Hindlimb muscle (tissue), 1 donor: ENCODE measurements around the gene TYROBP. TPM values are rescaled to one million over a fixed set of nuclear protein-coding genes. Genes with fewer than 3 reads are reported as not detected.
"Not testable (repeated sequence)": the region's sequence is repeated elsewhere in the genome, so short reads cannot be mapped to it uniquely, and the experiment has no call there.

Experiments
- DNase-seq: peaks from one replicate; pipeline ENCODE4 v3.0.0-alpha.2; 2013
- polyA plus RNA-seq: library from polyadenylated mRNA; unstranded; fragments of 120-200 nt; gene quantifications from one replicate; pipeline ENCODE4 v1.2.1, GENCODE V29; 2013; ENCODE audit not compliant: insufficient read length

The TYROBP gene
- polyA plus RNA-seq, 1 donor, result 25.8 TPM

DNA sequence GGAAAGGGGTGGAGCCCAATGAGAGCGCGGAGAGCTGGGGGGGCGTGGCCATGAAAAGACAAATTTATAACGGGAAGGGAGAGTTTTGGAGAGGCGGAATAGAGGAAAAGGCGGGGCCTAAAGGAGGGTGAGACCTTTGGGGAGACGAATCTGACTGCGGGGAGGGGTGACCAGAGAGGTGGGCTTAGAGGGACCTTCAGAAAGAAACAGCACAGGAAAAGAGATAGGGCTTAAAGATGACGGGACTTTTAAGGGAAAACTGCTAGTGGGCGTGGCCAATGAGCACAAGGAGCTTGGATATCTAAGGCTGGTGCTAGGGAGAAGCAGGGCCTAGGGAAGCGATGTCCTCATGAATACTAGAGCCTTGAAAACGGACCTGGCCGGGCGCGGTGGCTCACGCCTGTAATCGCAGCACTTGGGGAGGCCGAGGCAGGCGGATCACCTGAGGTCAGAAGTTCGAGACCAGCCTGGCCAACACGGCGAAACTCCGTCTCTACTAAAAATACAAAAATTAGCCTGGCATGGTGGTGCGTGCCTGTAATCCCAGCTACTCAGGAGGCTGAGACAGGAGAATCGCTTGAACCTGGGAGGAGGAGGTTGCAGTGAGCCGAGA, 37.9 kb downstream of the TYROBP start:
- not testable (repeated sequence) for DNase-seq

GRCh38 chr19:35869327-35870123, 38.6 kb downstream of the TYROBP start:
- DNase-seq, result no peak

- DNase-seq, result no peak
Measured at GRCh38 chr19:35868823-35869326, 39.2 kb downstream of the TYROBP start.

DNA sequence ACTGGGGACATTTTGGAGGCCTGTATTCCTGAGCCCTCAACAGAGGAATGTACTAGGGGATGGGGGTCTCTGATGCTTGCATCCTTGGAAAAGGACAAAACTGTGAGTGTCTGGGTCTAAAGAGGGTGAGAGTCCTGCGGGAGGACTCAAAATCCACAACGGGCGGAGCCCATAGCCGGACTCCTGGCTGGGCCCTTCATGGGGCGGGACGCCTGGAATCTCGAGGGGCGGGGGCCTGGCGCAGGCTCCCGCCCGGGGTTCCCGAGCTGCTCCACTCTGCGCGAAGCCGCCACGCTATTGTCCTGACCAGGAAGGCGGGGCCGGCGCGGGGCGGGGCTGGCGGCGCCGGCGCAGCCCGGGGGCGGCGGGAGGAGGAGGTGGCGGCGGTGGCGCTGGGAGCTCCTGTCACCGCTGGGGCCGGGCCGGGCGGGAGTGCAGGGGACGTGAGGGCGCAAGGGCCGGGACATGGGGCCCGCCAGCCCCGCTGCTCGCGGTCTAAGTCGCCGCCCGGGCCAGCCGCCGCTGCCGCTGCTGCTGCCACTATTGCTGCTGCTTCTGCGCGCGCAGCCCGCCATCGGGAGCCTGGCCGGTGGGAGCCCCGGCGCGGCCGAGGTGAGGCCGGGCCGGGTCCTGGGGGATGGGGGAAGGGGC, 39.8 kb downstream of the TYROBP start, which contains the start of gene APLP1:
TSS of gene APLP1 (plus strand) at position 403 of the 651 bp plus-strand sequence. CDS start at position 466, 63 bp downstream.
- DNase-seq, result peak; percentile 68

GRCh38 chr19:35863018-35863417, 45.1 kb downstream of the TYROBP start:
- DNase-seq, result no peak

GRCh38 chr19:35862528-35862927, 45.6 kb downstream of the TYROBP start:
- DNase-seq, result no peak

DNA sequence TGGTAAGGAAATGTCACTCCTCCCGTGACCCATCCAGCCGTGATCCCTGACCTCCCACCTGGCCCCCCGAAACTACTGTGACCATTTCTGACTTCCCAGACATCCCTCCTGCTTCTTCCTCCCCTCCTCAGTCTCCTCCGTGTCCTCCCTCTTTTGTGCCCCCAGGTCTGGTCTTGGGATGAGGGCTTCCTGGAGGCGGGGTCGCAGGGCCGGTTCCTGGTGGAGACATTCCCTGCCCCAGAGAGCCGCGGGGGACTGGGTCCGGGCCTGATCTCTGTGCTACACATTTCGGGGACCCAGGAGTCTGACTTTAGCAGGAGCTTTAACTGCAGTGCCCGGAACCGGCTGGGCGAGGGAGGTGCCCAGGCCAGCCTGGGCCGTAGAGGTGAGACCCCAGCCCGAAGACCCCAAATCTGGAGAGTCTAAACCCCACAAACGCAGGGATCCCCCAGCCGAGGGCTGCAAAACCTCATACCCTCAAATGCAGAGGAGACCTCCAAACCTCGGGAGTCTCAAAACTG, 46.4 kb downstream of the TYROBP start:
- no peak for DNase-seq

DNA sequence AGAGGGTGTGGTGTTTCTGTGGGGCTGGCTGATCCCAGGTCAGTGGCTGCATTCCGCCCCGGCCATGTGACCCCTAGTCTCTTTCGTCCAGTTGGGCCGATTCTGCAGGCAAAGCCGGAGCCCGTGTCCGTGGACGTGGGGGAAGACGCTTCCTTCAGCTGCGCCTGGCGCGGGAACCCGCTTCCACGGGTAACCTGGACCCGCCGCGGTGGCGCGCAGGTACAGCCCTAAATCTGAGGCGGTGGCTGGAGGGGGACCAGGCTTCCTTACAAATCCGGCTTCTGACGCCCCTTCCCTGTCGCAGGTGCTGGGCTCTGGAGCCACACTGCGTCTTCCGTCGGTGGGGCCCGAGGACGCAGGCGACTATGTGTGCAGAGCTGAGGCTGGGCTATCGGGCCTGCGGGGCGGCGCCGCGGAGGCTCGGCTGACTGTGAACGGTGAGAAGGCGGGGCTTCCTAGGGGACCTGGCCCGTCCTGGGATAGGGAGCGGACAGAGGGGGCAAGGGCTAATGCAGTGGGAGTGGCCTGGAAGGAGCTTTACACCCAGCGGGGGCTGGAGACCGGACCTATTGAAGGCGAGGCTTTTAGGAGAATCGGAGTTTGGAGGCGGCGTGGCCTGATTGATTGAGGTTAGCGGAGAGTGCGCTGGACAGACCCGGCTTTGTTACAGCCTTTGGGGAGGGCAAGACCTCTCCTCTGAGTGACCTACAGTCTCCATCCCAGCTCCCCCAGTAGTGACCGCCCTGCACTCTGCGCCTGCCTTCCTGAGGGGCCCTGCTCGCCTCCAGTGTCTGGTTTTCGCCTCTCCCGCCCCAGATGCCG, 47.1 kb downstream of the TYROBP start:
- no peak for DNase-seq

- DNase-seq, result no peak
Measured at GRCh38 chr19:35860436-35860817, 47.7 kb downstream of the TYROBP start.

- no peak for DNase-seq
Measured at GRCh38 chr19:35859414-35859813, 48.7 kb downstream of the TYROBP start.

DNA sequence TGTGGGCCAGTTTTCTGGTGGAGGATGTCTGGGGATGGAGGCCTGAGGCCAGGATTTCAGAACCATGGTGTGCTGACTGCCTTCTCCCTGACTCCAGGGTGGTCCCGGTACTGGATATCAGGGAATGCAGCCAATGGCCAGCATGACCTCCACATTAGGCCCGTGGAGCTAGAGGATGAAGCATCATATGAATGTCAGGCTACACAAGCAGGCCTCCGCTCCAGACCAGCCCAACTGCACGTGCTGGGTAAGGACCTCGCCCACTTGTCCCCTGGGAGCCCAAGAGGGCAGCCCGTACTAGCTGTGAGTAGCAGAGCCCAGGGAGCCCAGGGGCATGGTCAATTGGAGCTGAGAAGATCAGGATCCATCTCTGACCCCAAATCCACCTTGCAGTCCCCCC, 49.8 kb downstream of the TYROBP start:
- no peak for DNase-seq

DNA sequence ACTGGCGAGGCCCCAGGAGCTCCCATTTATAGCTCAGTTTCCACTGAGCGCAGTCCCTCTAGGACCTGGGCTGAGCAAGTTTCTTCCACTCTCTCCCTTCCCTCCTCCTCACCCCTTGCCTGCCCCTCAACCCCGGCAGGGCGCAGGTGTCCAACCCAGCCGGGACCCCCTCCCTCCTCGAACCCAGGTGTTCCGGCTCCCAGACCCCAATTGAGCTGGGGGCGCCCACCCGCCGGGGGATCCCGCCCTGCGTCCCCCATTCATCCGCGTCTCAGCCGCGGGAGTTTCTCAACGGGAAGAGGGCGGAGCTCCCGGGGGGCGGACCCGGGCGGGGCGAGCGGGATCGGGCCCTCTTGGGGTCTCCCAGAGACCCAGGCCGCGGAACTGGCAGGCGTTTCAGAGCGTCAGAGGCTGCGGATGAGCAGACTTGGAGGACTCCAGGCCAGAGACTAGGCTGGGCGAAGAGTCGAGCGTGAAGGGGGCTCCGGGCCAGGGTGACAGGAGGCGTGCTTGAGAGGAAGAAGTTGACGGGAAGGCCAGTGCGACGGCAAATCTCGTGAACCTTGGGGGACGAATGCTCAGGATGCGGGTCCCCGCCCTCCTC, 51.4 kb downstream of the TYROBP start, which contains the start of gene KIRREL2:
TSS of gene KIRREL2 (plus strand) at position 366 of the 604 bp plus-strand sequence. CDS start at position 575, 209 bp downstream.
- no peak for DNase-seq

Other genes starting within 250 kb of the TYROBP start
- gene UPK1A, start 241.8 kb downstream of the TYROBP start, polyA plus RNA-seq, result 0.32 TPM
- gene ZBTB32, start 203.7 kb downstream of the TYROBP start, polyA plus RNA-seq, result 0.15 TPM
- 24.6 TPM for gene KMT2B, start 190.3 kb downstream of the TYROBP start, polyA plus RNA-seq
- gene IGFLR1, start 165.8 kb downstream of the TYROBP start, polyA plus RNA-seq, result 6.2 TPM
- gene U2AF1L4, start 162.9 kb downstream of the TYROBP start, polyA plus RNA-seq, result 18.2 TPM
- 31.7 TPM for gene PSENEN, start 162.6 kb downstream of the TYROBP start, polyA plus RNA-seq
- 8.9 TPM for gene LIN37, start 159.7 kb downstream of the TYROBP start, polyA plus RNA-seq
- 816 TPM for gene HSPB6, start 151.3 kb downstream of the TYROBP start, polyA plus RNA-seq
- gene PROSER3, start 150.1 kb downstream of the TYROBP start, polyA plus RNA-seq, result 16.3 TPM
- gene ARHGAP33, start 132.7 kb downstream of the TYROBP start, polyA plus RNA-seq, result 19.9 TPM
- 0.12 TPM for gene PRODH2, start 95.5 kb downstream of the TYROBP start, polyA plus RNA-seq
- gene NPHS1, start 55.8 kb downstream of the TYROBP start, polyA plus RNA-seq, result 0.71 TPM
- gene KIRREL2, start 51.4 kb downstream of the TYROBP start, polyA plus RNA-seq, result 0.31 TPM
- gene APLP1, start 39.7 kb downstream of the TYROBP start, polyA plus RNA-seq, result 6.2 TPM
- 2.1 TPM for gene NFKBID, start 7.8 kb downstream of the TYROBP start, polyA plus RNA-seq
- gene HCST, start 5.8 kb downstream of the TYROBP start, polyA plus RNA-seq, result 8.3 TPM
- gene LRFN3, start 28.1 kb upstream of the TYROBP start, polyA plus RNA-seq, result 8.6 TPM
- 15.9 TPM for gene SDHAF1, start 86.9 kb upstream of the TYROBP start, polyA plus RNA-seq
- gene SYNE4, start 100.5 kb upstream of the TYROBP start, polyA plus RNA-seq, result 0.27 TPM
- gene ALKBH6, start 105.9 kb upstream of the TYROBP start, polyA plus RNA-seq, result 10.9 TPM
- gene CLIP3, start 124.6 kb upstream of the TYROBP start, polyA plus RNA-seq, result 19.3 TPM
- gene THAP8, start 146.0 kb upstream of the TYROBP start, polyA plus RNA-seq, result 11.2 TPM
- gene WDR62, start 146.6 kb upstream of the TYROBP start, polyA plus RNA-seq, result 3.1 TPM
- not detected for gene OVOL3, start 202.8 kb upstream of the TYROBP start, polyA plus RNA-seq
- gene POLR2I, start 206.6 kb upstream of the TYROBP start, polyA plus RNA-seq, result 55.2 TPM
- 93.2 TPM for gene TBCB, start 207.2 kb upstream of the TYROBP start, polyA plus RNA-seq
- gene CAPNS1, start 231.8 kb upstream of the TYROBP start, polyA plus RNA-seq, result 542 TPM
- gene COX7A1, start 244.2 kb upstream of the TYROBP start, polyA plus RNA-seq, result 221 TPM